ENCODE data around the gene KANSL1L.

The KANSL1L gene

DNA sequence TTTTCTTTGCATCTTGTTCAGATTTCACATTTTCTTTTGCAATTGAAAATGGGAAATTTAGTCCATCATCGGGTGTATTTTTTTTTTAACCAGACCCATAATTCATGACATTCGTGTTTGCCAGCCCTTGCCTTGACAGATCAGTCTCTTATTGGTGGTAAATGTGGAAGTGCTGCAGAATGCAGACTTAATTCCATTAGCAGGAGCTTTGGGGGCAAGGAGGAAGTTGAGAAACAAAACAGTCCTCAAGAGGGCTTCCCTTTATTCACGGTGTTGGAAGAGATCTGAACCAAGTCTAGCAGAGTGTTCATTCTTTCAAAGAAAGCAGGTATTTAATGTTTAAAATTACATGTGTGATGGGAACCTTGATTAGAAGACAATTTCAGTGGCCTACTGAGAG, 185.3 kb downstream of the KANSL1L start:
- DNase-seq = no peak

DNA sequence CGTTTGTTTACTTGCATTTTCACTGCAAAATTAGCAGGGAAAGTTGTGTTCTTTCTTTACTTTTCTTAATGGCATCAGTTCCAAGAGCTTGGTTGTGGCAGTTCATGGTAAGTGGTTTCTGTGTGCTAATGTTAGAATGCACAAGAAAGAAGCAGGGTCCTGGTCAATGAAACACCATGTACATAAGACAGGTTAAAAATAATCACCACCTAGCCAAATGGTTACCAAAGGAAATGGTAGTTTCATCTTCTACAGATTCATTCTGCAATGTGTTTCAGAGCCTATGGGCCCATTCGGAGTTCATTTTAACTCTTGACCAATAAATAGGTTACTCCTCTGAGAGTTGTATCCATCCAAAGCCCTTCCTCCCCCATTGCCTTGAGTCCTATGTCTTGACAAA, 186.9 kb downstream of the KANSL1L start:
- DNase-seq = no peak

DNA sequence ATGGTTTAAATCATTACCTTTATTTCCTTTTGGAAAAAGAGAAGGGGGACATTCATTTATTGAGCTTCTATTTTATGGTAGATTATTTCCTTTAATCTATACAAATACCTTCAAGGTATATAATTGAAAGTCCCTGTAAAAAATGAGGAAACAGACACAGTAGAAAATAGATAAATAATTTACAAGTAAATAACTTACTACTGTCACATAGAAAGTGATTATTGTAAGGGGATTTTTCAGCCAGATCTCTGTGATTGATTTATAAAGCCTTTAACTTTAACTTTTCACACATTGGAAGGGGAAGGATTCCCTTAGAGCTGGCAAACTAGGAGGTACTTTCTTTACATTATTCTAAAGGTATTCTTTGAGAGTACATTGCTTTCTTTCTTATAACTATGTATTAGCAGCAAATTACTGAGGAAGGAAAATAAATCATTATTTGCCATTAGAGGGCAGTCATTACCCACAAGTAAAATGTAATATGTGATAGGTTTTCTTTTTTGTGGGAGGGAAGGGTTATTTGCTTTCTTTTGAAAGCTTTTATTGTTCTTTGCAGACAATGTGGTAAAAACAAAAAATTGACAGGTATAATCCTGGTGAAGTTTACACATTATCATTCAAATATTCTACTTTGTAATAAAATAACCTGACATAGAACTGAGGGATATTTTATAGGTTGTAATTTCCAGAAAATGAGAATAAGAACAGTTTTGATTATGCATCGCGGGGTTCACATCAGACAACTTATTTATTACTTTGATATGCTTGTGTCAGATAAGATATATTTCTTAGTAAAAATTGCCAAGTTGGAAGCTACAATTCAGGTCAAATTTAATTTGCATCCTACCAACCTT, 193.6 kb downstream of the KANSL1L start:
- DNase-seq = no peak

DNA sequence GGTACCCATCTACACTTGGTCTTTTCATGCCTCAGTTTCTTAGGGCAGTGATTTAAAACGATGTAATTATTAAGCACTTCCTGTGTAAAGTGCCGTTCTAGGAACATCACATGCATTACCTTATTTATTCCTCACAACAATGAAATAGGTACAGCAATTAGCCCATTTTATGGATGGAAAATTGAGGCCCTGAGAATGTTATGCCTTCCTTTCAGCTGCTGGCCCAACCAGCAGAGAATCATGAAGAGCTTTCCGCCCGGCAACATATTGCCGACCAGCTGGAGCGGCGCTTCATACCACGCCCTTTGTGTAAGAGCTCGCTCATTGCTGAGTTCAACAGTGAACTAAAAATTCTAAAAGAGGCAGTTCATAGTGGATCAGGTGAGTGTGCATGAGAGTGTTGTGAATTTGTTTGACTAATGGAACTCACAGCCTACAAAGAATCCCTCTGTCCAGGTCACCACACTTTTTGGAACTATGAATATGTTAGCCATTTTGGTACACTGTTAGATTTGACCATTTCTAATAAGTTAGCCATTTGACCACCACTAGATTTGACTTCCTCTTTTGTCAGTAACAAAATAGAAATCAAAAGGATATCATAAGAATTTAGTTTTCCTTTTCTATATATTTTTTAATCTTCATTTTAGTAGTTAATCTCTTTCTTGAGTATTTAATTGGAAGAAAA, 194.4 kb downstream of the KANSL1L start:
- DNase-seq = no peak

DNA sequence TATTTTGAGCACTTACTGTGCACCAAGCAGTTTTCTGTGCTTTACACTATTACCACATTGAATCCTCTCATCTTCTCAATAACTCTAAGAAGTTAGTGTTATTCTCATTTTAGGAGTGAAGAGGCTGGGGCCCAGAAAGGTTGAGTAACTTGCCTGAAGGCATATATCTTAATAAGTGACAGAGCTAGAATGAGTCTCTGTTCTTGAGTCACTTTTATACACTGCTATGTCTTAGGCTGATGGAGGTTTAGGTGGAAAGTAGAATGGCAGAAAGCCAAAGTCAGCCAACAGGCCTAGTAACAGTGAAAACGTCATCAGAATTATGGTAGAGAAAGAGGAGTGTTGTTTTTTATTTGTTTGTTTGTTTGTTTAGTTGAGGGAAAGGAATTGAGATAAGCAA, 196.6 kb downstream of the KANSL1L start:
- no peak for DNase-seq

DNA sequence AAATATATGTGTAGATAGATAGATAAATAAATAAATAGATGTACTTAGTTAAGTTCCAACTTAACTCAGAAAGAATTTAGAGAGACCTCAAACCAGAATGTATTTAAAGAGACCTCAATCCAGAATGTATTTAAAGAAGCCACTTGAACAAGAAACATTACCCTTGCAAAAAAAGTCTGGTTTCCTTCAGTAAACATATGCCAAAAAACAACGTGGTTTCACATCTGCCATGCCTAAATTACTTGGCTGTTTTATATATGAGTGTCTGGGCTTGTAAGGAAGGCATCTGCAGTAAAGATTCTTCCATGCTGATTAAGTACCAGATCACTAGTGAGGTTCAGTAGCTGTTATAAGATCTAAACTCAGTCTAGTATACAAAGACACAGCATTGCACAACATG, 197.9 kb downstream of the KANSL1L start:
- DNase-seq = no peak

Data from activated naive CD4-positive, alpha-beta T cell treated with Interleukin-2 at 50 U/mL for 16 hours (primary cell).